ENCODE data around the gene TMEM47.

GRCh38 chrX:34657726-34658070, 613 bp upstream of the TMEM47 start:
- TF ChIP-seq CTCF (IDR thresholded peaks at IDR 0.05) (no peak), POLR2A (IDR thresholded peaks at IDR 0.05) (no peak), EP300 (IDR thresholded peaks at IDR 0.05) (no peak), POLR2AphosphoS5 (IDR thresholded peaks at IDR 0.05) (no peak)

All from upper lobe of left lung (tissue), 4 donors.